ENCODE results near the gene PDE12. TPM values are rescaled to one million over a fixed set of nuclear protein-coding genes. Genes with fewer than 3 reads are reported as not detected.
"Not testable (repeated sequence)": the region's sequence is repeated elsewhere in the genome, so short reads cannot be mapped to it uniquely, and the experiment has no call there.

PDE12 gene
- total and polyA plus RNA-seq, 12 donors, result 3.0 to 42.3 (median 26.2) TPM

- Histone ChIP-seq H3K4me3 (peak overlapping the region in 2 of 4 donors; percentile 53 to 62), H3K9me3 (replicated peaks in 1 of 3) (no peaks in the 10 kb centered on the region), H3K27me3 (no peaks in the 10 kb centered on the region), H3K36me3 (replicated peaks in 1 of 2) (no peaks in the 10 kb centered on the region), H3K4me1 (replicated peaks in 1 of 2) (peaks cover 28 to 36% of the 10 kb centered on the region in 2 donors), H3K27ac (peak overlapping the region; percentile 96 to 99 (median 97))
- 61 to 71% (median 68%) methylated on average over 5 of the region's 5 CpGs for WGBS, 4 donors
- TF ChIP-seq CTCF (IDR thresholded peaks at IDR 0.05), result no peak
- intact Hi-C loops (cut with DNase I), result loop anchor here in 1 of 2 donors (5.0 kb wide), 1 partner anchor 42 kb away; the partner anchor contains the start of gene PDE12
- DNase-seq, result no peak
Measured at GRCh38 chr3:57598765-57599360, 42.8 kb downstream of the PDE12 start.

GRCh38 chr3:57600195-57600594 lies 44.1 kb downstream of the PDE12 start:
- intact Hi-C loops (cut with DNase I), result no loop called here
- WGBS, 4 donors, result 95 to 98% (median 96%) methylated on average over 2 of the region's 2 CpGs
- no peak for TF ChIP-seq CTCF (IDR thresholded peaks at IDR 0.05)
- TF ChIP-seq POLR2A (IDR thresholded peaks at IDR 0.05), result no peak

GRCh38 chr3:57604971-57605370 lies 48.9 kb downstream of the PDE12 start:
- intact Hi-C loops (cut with DNase I), result no loop called here
- no peak overlapping the region for H3K27ac ChIP-seq
- H3K4me3 ChIP-seq, result no peak overlapping the region
- no peak for TF ChIP-seq CTCF (IDR thresholded peaks at IDR 0.05)
- TF ChIP-seq POLR2A (IDR thresholded peaks at IDR 0.05), result no peak
- 57 to 65% (median 63%) methylated on average over 2 of the region's 2 CpGs for WGBS, 4 donors
- H3K4me1 ChIP-seq (replicated peaks in 1 of 2), result no peaks in the 10 kb centered on the region
- no peaks in the 10 kb centered on the region for H3K9me3 ChIP-seq (replicated peaks in 1 of 3)
- DNase-seq, result no peak
- H3K27me3 ChIP-seq, result no peaks in the 10 kb centered on the region
- H3K36me3 ChIP-seq (replicated peaks in 1 of 2), result no peaks in the 10 kb centered on the region

More at GRCh38 chr3:57600195-57600594, 44.1 kb downstream of the PDE12 start:
- Histone ChIP-seq H3K27ac (no peak overlapping the region), H3K4me1 (replicated peaks in 1 of 2) (peaks cover 15 to 22% of the 10 kb centered on the region in 2 donors), H3K36me3 (replicated peaks in 1 of 2) (no peaks in the 10 kb centered on the region), H3K27me3 (no peaks in the 10 kb centered on the region), H3K9me3 (replicated peaks in 1 of 3) (no peaks in the 10 kb centered on the region), H3K4me3 (no peak overlapping the region)
- no peak for DNase-seq

- no peak for TF ChIP-seq CTCF (IDR thresholded peaks at IDR 0.05)
- TF ChIP-seq POLR2A (IDR thresholded peaks at IDR 0.05), result no peak
- Histone ChIP-seq H3K9me3 (replicated peaks in 1 of 3) (no peaks in the 10 kb centered on the region), H3K4me1 (replicated peaks in 1 of 2) (no peaks in the 10 kb centered on the region), H3K4me3 (no peak overlapping the region), H3K27ac (no peak overlapping the region), H3K36me3 (replicated peaks in 1 of 2) (no peaks in the 10 kb centered on the region), H3K27me3 (no peaks in the 10 kb centered on the region)
- no peak for DNase-seq
- intact Hi-C loops (cut with DNase I), result no loop called here
Measured at GRCh38 chr3:57605683-57606082, 49.6 kb downstream of the PDE12 start.

- 94 to 100% (median 98%) methylated on average over 5 of the region's 5 CpGs for WGBS, 4 donors
- H3K4me3 ChIP-seq; H3K4me1 ChIP-seq (replicated peaks in 1 of 2); H3K27me3 ChIP-seq; H3K36me3 ChIP-seq (replicated peaks in 1 of 2); intact Hi-C loops (cut with DNase I); DNase-seq; H3K9me3 ChIP-seq (replicated peaks in 1 of 3); H3K27ac ChIP-seq: not testable (repeated sequence)
Measured at GRCh38 chr3:57611870-57612269, 55.8 kb downstream of the PDE12 start.

All from adrenal gland (tissue), 12 donors.